GM23338 (cell line): ENCODE data around the gene ELMOD3.

Source experiments
- ETS1 ChIP-seq: IDR thresholded peaks from 2 replicates; pipeline ENCODE4 v1.6.1; 2016; ENCODE audit warnings: antibody characterized with exemption
- EZH2 ChIP-seq: fragments of 200-600 bp; sonication (generic); IDR thresholded peaks from one replicate; pipeline ENCODE4 v1.8.0; 2017; ENCODE audit warnings: antibody characterized with exemption, mild to moderate bottlenecking, low read depth; ENCODE audit not compliant: unreplicated experiment
- EZH2phosphoT487 ChIP-seq: fragments of 200-600 bp; sonication (generic); IDR thresholded peaks from one replicate; pipeline ENCODE4 v1.8.1; 2018; ENCODE audit warnings: antibody characterized with exemption; ENCODE audit not compliant: unreplicated experiment
- JUNB ChIP-seq: IDR thresholded peaks from one replicate; pipeline ENCODE4 v1.6.1; 2016; ENCODE audit warnings: antibody characterized with exemption; ENCODE audit not compliant: unreplicated experiment
- NANOG ChIP-seq: IDR thresholded peaks from 2 replicates; pipeline ENCODE4 v1.6.1; 2016; ENCODE audit warnings: antibody characterized with exemption, borderline replicate concordance
- POLR2AphosphoS5 ChIP-seq: IDR thresholded peaks from 2 replicates; pipeline ENCODE4 v1.6.1; 2016; ENCODE audit warnings: antibody characterized with exemption, low read depth
- REST ChIP-seq: IDR thresholded peaks from one replicate; pipeline ENCODE4 v1.6.1; 2018; ENCODE audit warnings: antibody characterized with exemption; ENCODE audit not compliant: unreplicated experiment
- STAT1 ChIP-seq: IDR thresholded peaks from one replicate; pipeline ENCODE4 v1.6.1; 2016; ENCODE audit warnings: antibody characterized with exemption; ENCODE audit not compliant: unreplicated experiment
- ZNF114 ChIP-seq: fragments of 250-450 bp; sonication (Bioruptor Pico); IDR thresholded peaks from 2 replicates; pipeline ENCODE4 v1.5.0; 2020; ENCODE audit warnings: mild to moderate bottlenecking, moderate library complexity
- ZNF331 ChIP-seq: fragments of 250-450 bp; sonication (Bioruptor Pico); IDR thresholded peaks from 2 replicates; pipeline ENCODE4 v1.5.0; 2020; ENCODE audit warnings: low read depth, mild to moderate bottlenecking, moderate library complexity
- ZNF462 ChIP-seq: fragments of 250-450 bp; sonication (Bioruptor Pico); IDR thresholded peaks from 2 replicates; pipeline ENCODE4 v1.5.0; 2020; ENCODE audit warnings: mild to moderate bottlenecking, moderate library complexity
- TF ChIP-seq, protein P1 (sequence below), 2 experiments: fragments of 200-600 bp in 1 of 2; sonication (generic) in 1 of 2; conservative IDR thresholded peaks; 2 replicates each; pipeline versions ENCODE4 v1.5.1 to v1.6.1; 2016 to 2017; ENCODE audit warnings: antibody characterized with exemption in 2 of 2, low read depth in 2 of 2, mild to moderate bottlenecking in 2 of 2, moderate library complexity in 1 of 2

- no peak for TF ChIP-seq JUNB
- no peak for TF ChIP-seq ZNF331 (CRISPR knock-in tag)
- TF ChIP-seq, protein P1, sequence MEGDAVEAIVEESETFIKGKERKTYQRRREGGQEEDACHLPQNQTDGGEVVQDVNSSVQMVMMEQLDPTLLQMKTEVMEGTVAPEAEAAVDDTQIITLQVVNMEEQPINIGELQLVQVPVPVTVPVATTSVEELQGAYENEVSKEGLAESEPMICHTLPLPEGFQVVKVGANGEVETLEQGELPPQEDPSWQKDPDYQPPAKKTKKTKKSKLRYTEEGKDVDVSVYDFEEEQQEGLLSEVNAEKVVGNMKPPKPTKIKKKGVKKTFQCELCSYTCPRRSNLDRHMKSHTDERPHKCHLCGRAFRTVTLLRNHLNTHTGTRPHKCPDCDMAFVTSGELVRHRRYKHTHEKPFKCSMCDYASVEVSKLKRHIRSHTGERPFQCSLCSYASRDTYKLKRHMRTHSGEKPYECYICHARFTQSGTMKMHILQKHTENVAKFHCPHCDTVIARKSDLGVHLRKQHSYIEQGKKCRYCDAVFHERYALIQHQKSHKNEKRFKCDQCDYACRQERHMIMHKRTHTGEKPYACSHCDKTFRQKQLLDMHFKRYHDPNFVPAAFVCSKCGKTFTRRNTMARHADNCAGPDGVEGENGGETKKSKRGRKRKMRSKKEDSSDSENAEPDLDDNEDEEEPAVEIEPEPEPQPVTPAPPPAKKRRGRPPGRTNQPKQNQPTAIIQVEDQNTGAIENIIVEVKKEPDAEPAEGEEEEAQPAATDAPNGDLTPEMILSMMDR (conservative IDR thresholded peaks at IDR 0.05; ENCODE audit: low read depth in 2 of 2): no peak
- TF ChIP-seq POLR2AphosphoS5: no peak
- TF ChIP-seq EZH2: no peak
- TF ChIP-seq ZNF462 (CRISPR knock-in tag): no peak
- no peak for TF ChIP-seq STAT1
- no peak for TF ChIP-seq EZH2phosphoT487
- TF ChIP-seq REST: no peak
- no peak for TF ChIP-seq ZNF114 (CRISPR knock-in tag)
- no peak for TF ChIP-seq ETS1
- TF ChIP-seq NANOG: no peak
Measured at GRCh38 chr2:85342156-85342555, 12.4 kb upstream of the ELMOD3 start.
